Gastrocnemius medialis (tissue), 4 donors: Measurements from ENCODE around the gene FIBCD1.

Source experiments
- POLR2A ChIP-seq, 2 donors: fragments of 450-650 bp; IDR thresholded peaks; one replicate each; pipeline ENCODE4 v1.6.1; 2017; ENCODE audit warnings: antibody characterized with exemption in 2 of 2, mild to moderate bottlenecking in 2 of 2, moderate library complexity in 2 of 2
- TF ChIP-seq, protein P1 (sequence below), 5 experiments: fragments of 450-650 bp in 3 of 5; fragments of 200-600 bp in 2 of 5; sonication (generic) in 2 of 5; IDR thresholded peaks in 4 of 5; conservative IDR thresholded peaks in 1 of 5; 1 replicate in 4 of 5; 2 replicates in 1 of 5; pipeline ENCODE4 v1.5.1; 2016 to 2019; ENCODE audit warnings: antibody characterized with exemption in 5 of 5, mild to moderate bottlenecking in 3 of 5, moderate library complexity in 3 of 5

DNA sequence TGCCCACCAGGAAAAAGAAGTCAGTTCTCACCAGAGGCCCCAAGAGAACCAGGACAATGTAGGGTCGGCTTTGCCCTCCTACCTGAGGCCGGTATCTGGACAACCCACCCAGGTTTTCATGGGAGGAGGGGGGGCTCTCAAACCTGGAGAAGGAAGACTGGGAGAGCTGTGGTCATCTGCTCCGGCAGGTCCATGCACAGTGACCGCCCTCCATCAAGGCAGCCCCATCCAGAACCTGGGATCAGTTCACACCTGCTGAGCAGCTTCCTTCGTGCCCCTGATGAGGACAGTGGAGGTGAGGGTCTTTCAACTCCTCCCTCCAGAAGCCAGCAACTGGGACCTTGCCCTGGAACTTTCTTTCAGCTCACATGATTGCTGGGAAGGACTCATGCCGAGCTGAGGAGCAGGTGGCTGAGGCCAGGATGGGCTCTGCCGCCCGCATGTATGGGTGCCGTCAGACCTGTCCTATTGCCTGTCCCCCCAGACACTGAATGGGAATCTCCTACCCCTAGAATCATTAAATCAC, 20.8 kb upstream of the FIBCD1 start:
- TF ChIP-seq, protein P1, sequence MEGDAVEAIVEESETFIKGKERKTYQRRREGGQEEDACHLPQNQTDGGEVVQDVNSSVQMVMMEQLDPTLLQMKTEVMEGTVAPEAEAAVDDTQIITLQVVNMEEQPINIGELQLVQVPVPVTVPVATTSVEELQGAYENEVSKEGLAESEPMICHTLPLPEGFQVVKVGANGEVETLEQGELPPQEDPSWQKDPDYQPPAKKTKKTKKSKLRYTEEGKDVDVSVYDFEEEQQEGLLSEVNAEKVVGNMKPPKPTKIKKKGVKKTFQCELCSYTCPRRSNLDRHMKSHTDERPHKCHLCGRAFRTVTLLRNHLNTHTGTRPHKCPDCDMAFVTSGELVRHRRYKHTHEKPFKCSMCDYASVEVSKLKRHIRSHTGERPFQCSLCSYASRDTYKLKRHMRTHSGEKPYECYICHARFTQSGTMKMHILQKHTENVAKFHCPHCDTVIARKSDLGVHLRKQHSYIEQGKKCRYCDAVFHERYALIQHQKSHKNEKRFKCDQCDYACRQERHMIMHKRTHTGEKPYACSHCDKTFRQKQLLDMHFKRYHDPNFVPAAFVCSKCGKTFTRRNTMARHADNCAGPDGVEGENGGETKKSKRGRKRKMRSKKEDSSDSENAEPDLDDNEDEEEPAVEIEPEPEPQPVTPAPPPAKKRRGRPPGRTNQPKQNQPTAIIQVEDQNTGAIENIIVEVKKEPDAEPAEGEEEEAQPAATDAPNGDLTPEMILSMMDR (IDR thresholded peaks at IDR 0.05 in 4 of 5, conservative IDR thresholded peaks at IDR 0.05 in 1 of 5): no peak
- no peak for TF ChIP-seq POLR2A (IDR thresholded peaks at IDR 0.05)
